H1 (cell line): Measurements from ENCODE around the gene ARHGAP25.

Experiments
- ATF2 ChIP-seq: IDR thresholded peaks from 2 replicates; pipeline ENCODE4 v1.6.1; 2012; ENCODE audit warnings: low read length, inconsistent platforms
- CHD2 ChIP-seq: IDR thresholded peaks from 2 replicates; pipeline ENCODE4 v1.6.1; 2012; ENCODE audit warnings: low read length, improper control_type of control experiment
- CTCF ChIP-seq, 3 experiments: IDR thresholded peaks; 1 replicate in 2 of 3; 2 replicates in 1 of 3; pipeline versions ENCODE4 v1.5.1 to v1.6.1; 2011; ENCODE audit warnings: low read length in 3 of 3, mild to moderate bottlenecking in 3 of 3, inconsistent platforms in 2 of 3, low read depth in 1 of 3, moderate library complexity in 1 of 3; ENCODE audit not compliant: insufficient read depth in 1 of 3; ENCODE audit errors: control extremely low read depth in 1 of 3
- EP300 ChIP-seq, 2 experiments: IDR thresholded peaks; 1 replicate in 1 of 2; 2 replicates in 1 of 2; pipeline ENCODE4 v1.6.1; 2011 to 2012; ENCODE audit warnings: low read depth in 2 of 2, low read length in 2 of 2, mild to moderate bottlenecking in 2 of 2, borderline replicate concordance in 1 of 2, inconsistent platforms in 1 of 2, moderate library complexity in 1 of 2
- EZH2 ChIP-seq: fragments of 200-600 bp; sonication (generic); IDR thresholded peaks from 2 replicates; pipeline ENCODE4 v1.7.1; 2012; ENCODE audit warnings: low read depth, mild to moderate bottlenecking, moderate library complexity, low read length, inconsistent platforms; ENCODE audit not compliant: severe bottlenecking
- KDM5A ChIP-seq: fragments of 200-600 bp; IDR thresholded peaks from 2 replicates; pipeline ENCODE4 v1.7.1; 2012; ENCODE audit warnings: mild to moderate bottlenecking, low read length, inconsistent platforms, mixed read lengths
- MAFK ChIP-seq: IDR thresholded peaks from 2 replicates; pipeline ENCODE4 v1.6.1; 2012; ENCODE audit warnings: low read depth, mild to moderate bottlenecking, improper control_type of control experiment, low read length
- POLR2A ChIP-seq, 2 experiments: IDR thresholded peaks; 1 replicate in 1 of 2; 2 replicates in 1 of 2; pipeline ENCODE4 v1.6.1; 2011; ENCODE audit warnings: low read depth in 2 of 2, low read length in 2 of 2, mild to moderate bottlenecking in 2 of 2; ENCODE audit errors: control extremely low read depth in 1 of 2
- SRF ChIP-seq: IDR thresholded peaks from 2 replicates; pipeline ENCODE4 v1.6.1; 2011; ENCODE audit warnings: mild to moderate bottlenecking, low read depth, low read length, moderate library complexity
- TCF12 ChIP-seq: IDR thresholded peaks from 2 replicates; pipeline ENCODE4 v1.6.1; 2011; ENCODE audit warnings: low read depth, mild to moderate bottlenecking, low read length

GRCh38 chr2:68812251-68812650, 77.6 kb downstream of the ARHGAP25 start:
- no peak for TF ChIP-seq EP300 (IDR thresholded peaks at IDR 0.05; ENCODE audit: borderline replicate concordance in 1 of 2, low read depth in 2 of 2, low read length in 2 of 2)
- no peak for TF ChIP-seq ATF2
- TF ChIP-seq CTCF (IDR thresholded peaks at IDR 0.05; ENCODE audit: control extremely low read depth in 1 of 3, insufficient read depth in 1 of 3, low read depth in 1 of 3, low read length in 3 of 3), result no peak
- no peak for TF ChIP-seq CHD2
- no peak for TF ChIP-seq POLR2A (IDR thresholded peaks at IDR 0.05; ENCODE audit: control extremely low read depth in 1 of 2, low read depth in 2 of 2, low read length in 2 of 2)
- TF ChIP-seq KDM5A, result no peak
- TF ChIP-seq MAFK, result no peak
- no peak for TF ChIP-seq TCF12
- no peak for TF ChIP-seq EZH2
- TF ChIP-seq SRF, result no peak
